ENCODE data around the gene PDE4D. TPM values are rescaled to one million over a fixed set of nuclear protein-coding genes. Genes with fewer than 3 reads are reported as not detected.

Gene PDE4D
- total RNA-seq, 1 experiment from 2014 or later = 3.6 TPM

- Histone ChIP-seq H3K36me3 (ENCODE audit: low read depth, low read length) (no peaks in the 10 kb centered on the region), H3F3A (ENCODE audit: low read length, unreplicated experiment) (no peaks in the 10 kb centered on the region), H2AFZ (ENCODE audit: low read length) (no peak overlapping the region), H3K4me2 (ENCODE audit: low read length) (no peak overlapping the region), H3K27me3 (ENCODE audit: low read length) (peaks cover 18% of the 10 kb centered on the region; the same call in 1 of the 2 replicates), H3K79me2 (ENCODE audit: low read length) (no peaks in the 10 kb centered on the region), H3K4me3 (ENCODE audit: low read length) (no peak overlapping the region), H3K9ac (ENCODE audit: low read length) (no peak overlapping the region), H3K9me3 (ENCODE audit: low read length) (no peaks in the 10 kb centered on the region), H3K4me1 (ENCODE audit: insufficient read depth, low read length) (no peaks in the 10 kb centered on the region), H4K20me1 (ENCODE audit: low read length) (no peaks in the 10 kb centered on the region), H3K9me2 (replicated peaks; ENCODE audit: low read length) (no peaks in the 10 kb centered on the region), H3K27ac (ENCODE audit: low read length) (no peak overlapping the region)
- TF ChIP-seq EZH2phosphoT487 (IDR thresholded peaks at IDR 0.05; ENCODE audit: borderline replicate concordance, low read length) = no peak
- TF ChIP-seq EZH2 (IDR thresholded peaks at IDR 0.05; ENCODE audit: low read length, unreplicated experiment) = no peak
- TF ChIP-seq, protein P1, sequence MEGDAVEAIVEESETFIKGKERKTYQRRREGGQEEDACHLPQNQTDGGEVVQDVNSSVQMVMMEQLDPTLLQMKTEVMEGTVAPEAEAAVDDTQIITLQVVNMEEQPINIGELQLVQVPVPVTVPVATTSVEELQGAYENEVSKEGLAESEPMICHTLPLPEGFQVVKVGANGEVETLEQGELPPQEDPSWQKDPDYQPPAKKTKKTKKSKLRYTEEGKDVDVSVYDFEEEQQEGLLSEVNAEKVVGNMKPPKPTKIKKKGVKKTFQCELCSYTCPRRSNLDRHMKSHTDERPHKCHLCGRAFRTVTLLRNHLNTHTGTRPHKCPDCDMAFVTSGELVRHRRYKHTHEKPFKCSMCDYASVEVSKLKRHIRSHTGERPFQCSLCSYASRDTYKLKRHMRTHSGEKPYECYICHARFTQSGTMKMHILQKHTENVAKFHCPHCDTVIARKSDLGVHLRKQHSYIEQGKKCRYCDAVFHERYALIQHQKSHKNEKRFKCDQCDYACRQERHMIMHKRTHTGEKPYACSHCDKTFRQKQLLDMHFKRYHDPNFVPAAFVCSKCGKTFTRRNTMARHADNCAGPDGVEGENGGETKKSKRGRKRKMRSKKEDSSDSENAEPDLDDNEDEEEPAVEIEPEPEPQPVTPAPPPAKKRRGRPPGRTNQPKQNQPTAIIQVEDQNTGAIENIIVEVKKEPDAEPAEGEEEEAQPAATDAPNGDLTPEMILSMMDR (conservative IDR thresholded peaks at IDR 0.05; ENCODE audit: low read depth, low read length) = no peak
- ChIA-PET CTCF (no interaction called here), POLR2A (ENCODE audit: unreplicated experiment) (no interaction called here)
- no TSS peak for BruUV-seq (replicated peaks)
- ATAC-seq (no peak), DNase-seq (no peak)
- intact Hi-C loops (cut with micrococcal nuclease) = no loop called here
These were observed 62.9 kb downstream of the PDE4D start for GRCh38 chr5:59830536-59831200.

DNA sequence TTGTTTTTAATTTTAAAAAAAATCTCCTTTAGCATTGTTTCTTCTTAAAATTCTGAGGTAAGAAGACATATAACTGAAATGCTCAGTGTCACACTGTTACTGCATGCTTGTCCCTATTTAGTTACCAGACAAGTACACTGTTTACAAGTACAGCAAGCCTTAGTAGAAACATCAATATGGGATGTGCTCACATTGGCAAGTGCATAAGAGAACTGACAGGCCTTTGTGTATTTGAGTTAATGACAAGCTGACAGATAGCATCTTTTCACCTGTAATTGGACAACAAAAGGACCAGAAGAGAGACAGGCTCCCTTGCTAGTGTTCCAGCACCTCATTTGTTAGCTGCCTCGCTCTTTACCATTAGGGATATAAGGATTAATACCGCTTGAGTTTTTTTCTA lies 63.6 kb downstream of the PDE4D start:
- POLR2A ChIA-PET (ENCODE audit: unreplicated experiment) = no interaction called here
- CTCF ChIA-PET = no interaction called here

DNA sequence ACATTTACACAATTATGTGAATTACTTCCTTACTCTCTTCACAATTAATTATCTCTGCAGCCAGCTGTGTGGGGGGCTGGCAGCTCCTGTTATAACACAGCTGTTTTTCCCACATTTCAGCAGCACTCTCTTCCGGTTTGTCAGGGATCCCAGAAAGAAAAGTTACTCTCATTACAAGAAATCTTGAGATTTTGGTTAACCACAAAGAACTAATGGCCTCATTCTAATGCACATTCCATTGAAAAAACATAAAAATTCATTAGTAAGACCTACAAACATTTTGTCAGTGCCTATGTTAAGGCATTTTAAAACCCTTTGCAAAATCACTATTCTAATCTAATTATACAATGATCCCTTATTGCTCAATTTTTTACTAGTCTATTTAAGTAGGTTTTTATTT lies 64.1 kb downstream of the PDE4D start:
- H3K79me2 ChIP-seq (ENCODE audit: low read length) = no peaks in the 10 kb centered on the region
- H3F3A ChIP-seq (ENCODE audit: low read length, unreplicated experiment) = no peaks in the 10 kb centered on the region
- H3K9ac ChIP-seq (ENCODE audit: low read length) = no peak overlapping the region
- H3K4me2 ChIP-seq (ENCODE audit: low read length) = no peak overlapping the region
- TF ChIP-seq, protein P1 (conservative IDR thresholded peaks at IDR 0.05; ENCODE audit: low read depth, low read length) = no peak
- TF ChIP-seq EZH2phosphoT487 (IDR thresholded peaks at IDR 0.05; ENCODE audit: borderline replicate concordance, low read length) (no peak), EZH2 (IDR thresholded peaks at IDR 0.05; ENCODE audit: low read length, unreplicated experiment) (no peak)
- ChIA-PET POLR2A (ENCODE audit: unreplicated experiment) (no interaction called here), CTCF (no interaction called here)
- H3K9me3 ChIP-seq (ENCODE audit: low read length) = no peaks in the 10 kb centered on the region
- no peaks in the 10 kb centered on the region for H4K20me1 ChIP-seq (ENCODE audit: low read length)
- H3K27me3 ChIP-seq (ENCODE audit: low read length) = peaks cover 18% of the 10 kb centered on the region; the same call in 1 of the 2 replicates
- H3K9me2 ChIP-seq (replicated peaks; ENCODE audit: low read length) = no peaks in the 10 kb centered on the region
- BruUV-seq (replicated peaks) = no TSS peak
- H2AFZ ChIP-seq (ENCODE audit: low read length) = no peak overlapping the region
- ATAC-seq (no peak), DNase-seq (no peak)
- H3K4me1 ChIP-seq (ENCODE audit: insufficient read depth, low read length) = no peaks in the 10 kb centered on the region
- no peaks in the 10 kb centered on the region for H3K36me3 ChIP-seq (ENCODE audit: low read depth, low read length)
- H3K27ac ChIP-seq (ENCODE audit: low read length) = no peak overlapping the region
- no peak overlapping the region for H3K4me3 ChIP-seq (ENCODE audit: low read length)
- intact Hi-C loops (cut with micrococcal nuclease) = no loop called here

More for the DNA sequence above, 63.6 kb downstream of the PDE4D start:
- Histone ChIP-seq H4K20me1 (ENCODE audit: low read length) (no peaks in the 10 kb centered on the region), H3K4me3 (ENCODE audit: low read length) (no peak overlapping the region), H3K9me2 (replicated peaks; ENCODE audit: low read length) (no peaks in the 10 kb centered on the region), H3K4me2 (ENCODE audit: low read length) (no peak overlapping the region), H3K9ac (ENCODE audit: low read length) (no peak overlapping the region), H3K27ac (ENCODE audit: low read length) (no peak overlapping the region), H3K4me1 (ENCODE audit: insufficient read depth, low read length) (no peaks in the 10 kb centered on the region), H2AFZ (ENCODE audit: low read length) (no peak overlapping the region), H3K27me3 (ENCODE audit: low read length) (peaks cover 18% of the 10 kb centered on the region; the same call in 1 of the 2 replicates), H3K9me3 (ENCODE audit: low read length) (no peaks in the 10 kb centered on the region), H3F3A (ENCODE audit: low read length, unreplicated experiment) (no peaks in the 10 kb centered on the region), H3K36me3 (ENCODE audit: low read depth, low read length) (no peaks in the 10 kb centered on the region), H3K79me2 (ENCODE audit: low read length) (no peaks in the 10 kb centered on the region)
- no peak for TF ChIP-seq EZH2 (IDR thresholded peaks at IDR 0.05; ENCODE audit: low read length, unreplicated experiment)
- TF ChIP-seq EZH2phosphoT487 (IDR thresholded peaks at IDR 0.05; ENCODE audit: borderline replicate concordance, low read length) = no peak
- TF ChIP-seq, protein P1 (conservative IDR thresholded peaks at IDR 0.05; ENCODE audit: low read depth, low read length) = no peak
- intact Hi-C loops (cut with micrococcal nuclease) = no loop called here
- DNase-seq (no peak), ATAC-seq (no peak)
- BruUV-seq (replicated peaks) = no TSS peak
